Activated naive CD4-positive, alpha-beta T cell treated with anti-CD3 and anti-CD28 coated beads, Interleukin-2, amount 50 U/mL, for 16 hours (primary cell): ENCODE results near the gene JTB.

Experiments used
- DNase-seq: peaks from one replicate; pipeline ENCODE4 v3.0.0-alpha.2; 2020

Gene JTB

GRCh38 chr1:153929981-153930948 lies 47.2 kb downstream of the JTB start:
- no peak for DNase-seq

- no peak for DNase-seq
These were observed 48.0 kb downstream of the JTB start for GRCh38 chr1:153929426-153929825.

GRCh38 chr1:153928791-153929341 lies 48.6 kb downstream of the JTB start:
- no peak for DNase-seq

- DNase-seq: no peak
These were observed 49.2 kb downstream of the JTB start for GRCh38 chr1:153928245-153928644.

- DNase-seq: no peak
These were observed 51.1 kb downstream of the JTB start for GRCh38 chr1:153926405-153926804.
